ENCODE measurements around the gene KIF13A.

KIF13A gene

GRCh38 chr6:17728551-17729222 is 258.7 kb downstream of the KIF13A start:
- no peak for DNase-seq
- no peak overlapping the region for H3K4ac ChIP-seq (ENCODE audit: low read depth, low read length)
- H3K27me3 ChIP-seq (ENCODE audit: insufficient read depth, low read length, poor library complexity): no peaks in the 10 kb centered on the region
- no peak overlapping the region for H3K18ac ChIP-seq (ENCODE audit: low read length)
- H4K5ac ChIP-seq (ENCODE audit: low read length): no peak overlapping the region
- no peak overlapping the region for H4K8ac ChIP-seq (ENCODE audit: low read depth, low read length)
- H3K56ac ChIP-seq (ENCODE audit: low read length): no peak overlapping the region
- H3K27ac ChIP-seq (ENCODE audit: low read depth, low read length): no peak overlapping the region
- no peak overlapping the region for H3K4me3 ChIP-seq (ENCODE audit: low read length)
- H2BK5ac ChIP-seq (ENCODE audit: low read length): no peak overlapping the region
- H2BK120ac ChIP-seq (ENCODE audit: low read depth, low read length): no peak overlapping the region
- H3K4me2 ChIP-seq (ENCODE audit: low read length): no peak overlapping the region
- H3K36me3 ChIP-seq (ENCODE audit: control insufficient read depth, insufficient read depth, low read length): no peaks in the 10 kb centered on the region
- H3K79me2 ChIP-seq (ENCODE audit: control insufficient read depth, insufficient read depth, low read length): no peaks in the 10 kb centered on the region
- no peak overlapping the region for H2AK5ac ChIP-seq (ENCODE audit: low read length)
- H3K23ac ChIP-seq (ENCODE audit: low read length): no peak overlapping the region
- no peak overlapping the region for H2BK15ac ChIP-seq (replicated peaks; ENCODE audit: low read depth)
- WGBS (ENCODE audit: extremely low coverage, insufficient coverage, low lambda C conversion rate): no CpG with 5 or more reads among the region's 49 CpGs
- no peaks in the 10 kb centered on the region for H3K79me1 ChIP-seq (ENCODE audit: low read length)
- no peaks in the 10 kb centered on the region for H3K4me1 ChIP-seq (ENCODE audit: control insufficient read depth, low read depth, low read length)
- H3K9ac ChIP-seq (ENCODE audit: low read length): no peak overlapping the region

GRCh38 chr6:17725083-17725482 is 262.4 kb downstream of the KIF13A start:
- no peaks in the 10 kb centered on the region for H3K4me1 ChIP-seq (ENCODE audit: control insufficient read depth, low read depth, low read length)
- DNase-seq: peak; percentile 93
- no peaks in the 10 kb centered on the region for H3K36me3 ChIP-seq (ENCODE audit: control insufficient read depth, insufficient read depth, low read length)
- no peak overlapping the region for H3K4me2 ChIP-seq (ENCODE audit: low read length)
- H3K23ac ChIP-seq (ENCODE audit: low read length): no peak overlapping the region
- H2AK5ac ChIP-seq (ENCODE audit: low read length): no peak overlapping the region
- no peak overlapping the region for H4K5ac ChIP-seq (ENCODE audit: low read length)
- H2BK5ac ChIP-seq (ENCODE audit: low read length): no peak overlapping the region
- H2BK120ac ChIP-seq (ENCODE audit: low read depth, low read length): no peak overlapping the region
- no peak overlapping the region for H3K9ac ChIP-seq (ENCODE audit: low read length)
- no peak overlapping the region for H4K8ac ChIP-seq (ENCODE audit: low read depth, low read length)
- no peak overlapping the region for H3K4me3 ChIP-seq (ENCODE audit: low read length)
- H3K18ac ChIP-seq (ENCODE audit: low read length): no peak overlapping the region
- H3K27me3 ChIP-seq (ENCODE audit: insufficient read depth, low read length, poor library complexity): no peaks in the 10 kb centered on the region
- no peak overlapping the region for H3K4ac ChIP-seq (ENCODE audit: low read depth, low read length)
- H3K79me2 ChIP-seq (ENCODE audit: control insufficient read depth, insufficient read depth, low read length): no peaks in the 10 kb centered on the region
- no CpG with 5 or more reads among the region's 6 CpGs for WGBS (ENCODE audit: extremely low coverage, insufficient coverage, low lambda C conversion rate)
- no peaks in the 10 kb centered on the region for H3K79me1 ChIP-seq (ENCODE audit: low read length)
- H3K56ac ChIP-seq (ENCODE audit: low read length): no peak overlapping the region
- no peak overlapping the region for H2BK15ac ChIP-seq (replicated peaks; ENCODE audit: low read depth)
- no peak overlapping the region for H3K27ac ChIP-seq (ENCODE audit: low read depth, low read length)

GRCh38 chr6:17724341-17724740 is 263.1 kb downstream of the KIF13A start:
- Histone ChIP-seq H3K18ac (ENCODE audit: low read length) (no peak overlapping the region), H3K27me3 (ENCODE audit: insufficient read depth, low read length, poor library complexity) (no peaks in the 10 kb centered on the region), H2BK15ac (replicated peaks; ENCODE audit: low read depth) (no peak overlapping the region), H3K56ac (ENCODE audit: low read length) (no peak overlapping the region), H3K9ac (ENCODE audit: low read length) (no peak overlapping the region), H2BK5ac (ENCODE audit: low read length) (no peak overlapping the region), H3K79me2 (ENCODE audit: control insufficient read depth, insufficient read depth, low read length) (no peaks in the 10 kb centered on the region), H3K79me1 (ENCODE audit: low read length) (no peaks in the 10 kb centered on the region), H3K27ac (ENCODE audit: low read depth, low read length) (no peak overlapping the region), H2BK120ac (ENCODE audit: low read depth, low read length) (no peak overlapping the region), H3K4ac (ENCODE audit: low read depth, low read length) (no peak overlapping the region), H2AK5ac (ENCODE audit: low read length) (no peak overlapping the region), H3K36me3 (ENCODE audit: control insufficient read depth, insufficient read depth, low read length) (no peaks in the 10 kb centered on the region), H3K4me3 (ENCODE audit: low read length) (no peak overlapping the region), H3K23ac (ENCODE audit: low read length) (no peak overlapping the region), H4K5ac (ENCODE audit: low read length) (no peak overlapping the region), H3K4me1 (ENCODE audit: control insufficient read depth, low read depth, low read length) (no peaks in the 10 kb centered on the region), H4K8ac (ENCODE audit: low read depth, low read length) (no peak overlapping the region), H3K4me2 (ENCODE audit: low read length) (no peak overlapping the region)
- no CpG with 5 or more reads among the region's 3 CpGs for WGBS (ENCODE audit: extremely low coverage, insufficient coverage, low lambda C conversion rate)
- no peak for DNase-seq

GRCh38 chr6:17721671-17722070 is 265.8 kb downstream of the KIF13A start:
- WGBS (ENCODE audit: extremely low coverage, insufficient coverage, low lambda C conversion rate): no CpG with 5 or more reads among the region's 3 CpGs
- Histone ChIP-seq H3K23ac (ENCODE audit: low read length) (no peak overlapping the region), H3K56ac (ENCODE audit: low read length) (no peak overlapping the region), H3K27ac (ENCODE audit: low read depth, low read length) (no peak overlapping the region), H3K4me2 (ENCODE audit: low read length) (no peak overlapping the region), H3K4me1 (ENCODE audit: control insufficient read depth, low read depth, low read length) (no peaks in the 10 kb centered on the region), H3K27me3 (ENCODE audit: insufficient read depth, low read length, poor library complexity) (no peaks in the 10 kb centered on the region), H4K8ac (ENCODE audit: low read depth, low read length) (no peak overlapping the region), H2AK5ac (ENCODE audit: low read length) (no peak overlapping the region), H2BK120ac (ENCODE audit: low read depth, low read length) (no peak overlapping the region), H3K4ac (ENCODE audit: low read depth, low read length) (peak overlapping the region; percentile 70), H3K4me3 (ENCODE audit: low read length) (no peak overlapping the region), H3K79me2 (ENCODE audit: control insufficient read depth, insufficient read depth, low read length) (no peaks in the 10 kb centered on the region), H2BK15ac (replicated peaks; ENCODE audit: low read depth) (no peak overlapping the region), H3K9ac (ENCODE audit: low read length) (no peak overlapping the region), H4K5ac (ENCODE audit: low read length) (no peak overlapping the region), H3K36me3 (ENCODE audit: control insufficient read depth, insufficient read depth, low read length) (no peaks in the 10 kb centered on the region), H2BK5ac (ENCODE audit: low read length) (no peak overlapping the region), H3K18ac (ENCODE audit: low read length) (no peak overlapping the region), H3K79me1 (ENCODE audit: low read length) (no peaks in the 10 kb centered on the region)
- no peak for DNase-seq

- Histone ChIP-seq H2AK5ac (ENCODE audit: low read length) (no peak overlapping the region), H4K5ac (ENCODE audit: low read length) (no peak overlapping the region), H3K4me1 (ENCODE audit: control insufficient read depth, low read depth, low read length) (no peaks in the 10 kb centered on the region), H3K27ac (ENCODE audit: low read depth, low read length) (no peak overlapping the region), H3K4me2 (ENCODE audit: low read length) (no peak overlapping the region), H3K56ac (ENCODE audit: low read length) (no peak overlapping the region), H3K27me3 (ENCODE audit: insufficient read depth, low read length, poor library complexity) (no peaks in the 10 kb centered on the region), H3K23ac (ENCODE audit: low read length) (no peak overlapping the region), H3K9ac (ENCODE audit: low read length) (no peak overlapping the region), H2BK120ac (ENCODE audit: low read depth, low read length) (no peak overlapping the region), H3K79me2 (ENCODE audit: control insufficient read depth, insufficient read depth, low read length) (no peaks in the 10 kb centered on the region), H3K4me3 (ENCODE audit: low read length) (no peak overlapping the region), H2BK5ac (ENCODE audit: low read length) (no peak overlapping the region), H3K18ac (ENCODE audit: low read length) (no peak overlapping the region), H3K4ac (ENCODE audit: low read depth, low read length) (no peak overlapping the region), H3K79me1 (ENCODE audit: low read length) (no peaks in the 10 kb centered on the region), H4K8ac (ENCODE audit: low read depth, low read length) (no peak overlapping the region), H2BK15ac (replicated peaks; ENCODE audit: low read depth) (no peak overlapping the region), H3K36me3 (ENCODE audit: control insufficient read depth, insufficient read depth, low read length) (no peaks in the 10 kb centered on the region)
- WGBS (ENCODE audit: extremely low coverage, insufficient coverage, low lambda C conversion rate): no CpG with 5 or more reads among the region's 3 CpGs
- DNase-seq: no peak
These were observed 268.0 kb downstream of the KIF13A start for GRCh38 chr6:17719323-17720041.
